ENCODE data around the gene RGS9.

The RGS9 gene

GRCh38 chr17:65182233-65182632, 45.1 kb downstream of the RGS9 start:
- Histone ChIP-seq H3K36me3 (no peaks in the 10 kb centered on the region), H3K9me3 (no peaks in the 10 kb centered on the region), H3K4me3 (ENCODE audit: low read depth, low read length) (no peak overlapping the region), H3K27me3 (no peaks in the 10 kb centered on the region), H3K4me1 (peaks cover 25% of the 10 kb centered on the region)
- no peak for DNase-seq
- TF ChIP-seq CTCF (IDR thresholded peaks at IDR 0.05; ENCODE audit: low read depth, low read length), result no peak

DNA sequence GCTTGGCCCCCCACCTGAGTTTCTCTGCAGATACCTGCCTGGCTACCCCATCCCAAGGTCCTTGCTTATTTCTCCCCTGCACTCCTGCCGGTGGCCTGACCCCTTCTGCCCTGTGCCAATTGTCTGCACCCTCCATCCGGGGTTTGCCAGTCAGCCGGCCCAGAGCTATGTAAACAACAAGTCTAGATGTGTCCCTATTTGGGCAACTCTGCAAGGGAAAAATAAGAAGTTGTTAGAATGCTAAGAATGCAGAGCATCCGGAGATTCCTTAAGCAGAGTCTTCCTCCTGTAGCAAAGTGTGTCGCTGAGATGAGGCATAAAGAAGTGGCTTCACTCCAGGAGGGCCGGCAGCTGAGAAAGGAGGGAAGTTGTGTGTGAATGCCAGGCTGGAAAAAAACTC, 46.6 kb downstream of the RGS9 start:
- no peak for TF ChIP-seq CTCF (IDR thresholded peaks at IDR 0.05; ENCODE audit: low read depth, low read length)
- no peaks in the 10 kb centered on the region for H3K9me3 ChIP-seq
- DNase-seq, result no peak
- no peaks in the 10 kb centered on the region for H3K27me3 ChIP-seq
- H3K4me3 ChIP-seq (ENCODE audit: low read depth, low read length), result no peak overlapping the region
- H3K36me3 ChIP-seq, result no peaks in the 10 kb centered on the region
- peaks cover 24% of the 10 kb centered on the region for H3K4me1 ChIP-seq

DNA sequence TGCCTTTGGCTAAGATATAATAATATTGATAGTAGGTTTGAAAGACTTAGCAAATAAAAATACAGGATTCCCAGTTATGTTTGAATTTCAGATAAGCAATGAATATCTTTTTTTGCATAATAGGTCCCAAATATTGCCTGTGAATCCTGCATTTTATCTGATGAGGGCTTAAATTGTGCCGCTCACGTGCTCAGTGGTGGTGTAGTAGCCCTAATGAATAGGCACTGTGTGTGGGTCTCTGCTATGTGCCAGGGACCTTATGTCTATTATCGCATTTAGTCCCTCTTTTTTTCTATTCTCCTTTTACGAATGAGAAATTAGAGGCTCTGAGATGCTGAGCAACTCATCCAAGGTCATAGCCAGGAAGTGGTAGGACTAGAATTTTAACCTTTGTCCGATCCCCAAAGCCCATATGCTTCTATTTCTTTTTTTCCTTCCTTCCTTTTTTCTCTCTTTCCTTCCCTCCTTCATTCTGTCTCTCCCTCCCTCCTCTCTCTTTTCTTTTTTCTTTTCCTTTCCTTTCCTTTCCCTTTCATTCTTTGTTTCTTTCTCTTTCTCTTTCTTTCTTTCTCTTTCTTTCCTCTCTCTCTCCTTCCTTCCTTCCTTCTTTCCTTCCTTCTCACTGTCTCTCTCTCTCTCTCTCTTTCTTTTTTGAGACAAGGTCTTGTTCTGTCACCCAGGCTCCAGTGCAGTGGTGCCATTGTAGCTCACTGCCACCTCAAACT, 47.2 kb downstream of the RGS9 start:
- Histone ChIP-seq H3K4me1 (peaks cover 18% of the 10 kb centered on the region), H3K27me3 (no peaks in the 10 kb centered on the region), H3K36me3 (no peaks in the 10 kb centered on the region), H3K9me3 (no peaks in the 10 kb centered on the region), H3K4me3 (ENCODE audit: low read depth, low read length) (no peak overlapping the region)
- no peak for DNase-seq
- no peak for TF ChIP-seq CTCF (IDR thresholded peaks at IDR 0.05; ENCODE audit: low read depth, low read length)

GRCh38 chr17:65185062-65185461, 47.9 kb downstream of the RGS9 start:
- TF ChIP-seq CTCF (IDR thresholded peaks at IDR 0.05; ENCODE audit: low read depth, low read length), result no peak
- Histone ChIP-seq H3K36me3 (no peaks in the 10 kb centered on the region), H3K9me3 (no peaks in the 10 kb centered on the region), H3K4me3 (ENCODE audit: low read depth, low read length) (peak overlapping the region; percentile 35), H3K4me1 (peaks cover 12% of the 10 kb centered on the region), H3K27me3 (no peaks in the 10 kb centered on the region)
- peak; percentile 65 for DNase-seq

DNA sequence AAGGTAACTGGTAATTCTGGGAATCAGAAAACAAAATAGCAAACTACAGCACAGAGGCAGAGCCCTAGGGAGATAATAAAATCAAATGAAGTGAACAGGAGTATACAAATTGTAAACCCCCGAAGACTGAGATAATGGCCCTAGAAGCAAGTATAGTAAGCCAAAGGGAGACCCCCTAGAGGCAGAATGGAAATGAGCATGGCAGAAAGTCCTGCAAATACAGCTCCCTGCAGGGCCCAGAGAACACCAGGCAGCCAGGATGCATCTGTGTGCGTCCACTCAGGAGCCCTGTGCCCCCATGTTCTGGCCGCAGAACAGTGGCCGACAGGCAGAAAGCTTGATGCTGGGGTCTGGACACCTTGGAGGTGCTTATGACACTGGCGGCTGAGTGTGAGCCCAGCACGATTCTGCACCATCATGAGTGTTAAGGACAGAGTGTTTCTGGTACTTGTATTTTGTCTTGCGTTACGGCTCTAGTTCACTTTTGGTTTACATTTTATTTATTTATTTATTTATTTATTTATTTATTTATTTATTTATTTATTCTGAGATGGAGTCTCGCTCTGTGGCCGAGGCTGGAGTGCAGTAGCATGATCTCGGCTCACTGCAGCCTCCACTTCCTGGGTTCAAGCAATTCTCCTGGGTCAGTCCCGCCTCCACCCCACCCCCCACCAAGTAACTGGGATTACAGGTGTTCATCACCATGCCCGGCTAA, 48.7 kb downstream of the RGS9 start:
- Histone ChIP-seq H3K27me3 (no peaks in the 10 kb centered on the region), H3K9me3 (no peaks in the 10 kb centered on the region), H3K4me3 (ENCODE audit: low read depth, low read length) (peak overlapping the region; percentile 35), H3K4me1 (peaks cover 18% of the 10 kb centered on the region), H3K36me3 (no peaks in the 10 kb centered on the region)
- DNase-seq, result peak; percentile 64
- TF ChIP-seq CTCF (IDR thresholded peaks at IDR 0.05; ENCODE audit: low read depth, low read length), result peak; percentile 71

Measured in BE2C (cell line).